COLO668 (cell line): ENCODE data around the gene SPPL3.
"Not testable (repeated sequence)": the region's sequence is repeated elsewhere in the genome, so short reads cannot be mapped to it uniquely, and the experiment has no call there.

Experiments
- DNase-seq: peaks from one replicate; lab custom pipeline; 2025; ENCODE audit not compliant: unreplicated experiment; lab: John Stamatoyannopoulos, UW

SPPL3 gene

GRCh38 chr12:120920178-120920577, 16.0 kb upstream of the SPPL3 start:
- DNase-seq, result no peak

GRCh38 chr12:120917748-120918147, 13.6 kb upstream of the SPPL3 start:
- no peak for DNase-seq

GRCh38 chr12:120916561-120916960, 12.4 kb upstream of the SPPL3 start:
- DNase-seq, result no peak

- no peak for DNase-seq
Observed at GRCh38 chr12:120914794-120915193, 10.6 kb upstream of the SPPL3 start.

- no peak for DNase-seq
Observed at GRCh38 chr12:120909633-120910298, 5.6 kb upstream of the SPPL3 start.

- DNase-seq, result no peak
Observed at GRCh38 chr12:120905856-120906384, 1.8 kb upstream of the SPPL3 start.

- DNase-seq, result peak; percentile 60
Observed at GRCh38 chr12:120903412-120904196, 554 bp downstream of the SPPL3 start.

GRCh38 chr12:120902846-120903411, 1.2 kb downstream of the SPPL3 start:
- DNase-seq, result no peak

- no peak for DNase-seq
Observed at GRCh38 chr12:120901818-120902217, 2.3 kb downstream of the SPPL3 start.

- DNase-seq, result not testable (repeated sequence)
Observed at GRCh38 chr12:120901101-120901500, 3.1 kb downstream of the SPPL3 start.

- DNase-seq, result no peak
Observed at GRCh38 chr12:120895532-120895931, 8.6 kb downstream of the SPPL3 start.

- DNase-seq, result no peak
Observed at GRCh38 chr12:120892265-120892664, 11.9 kb downstream of the SPPL3 start.

- no peak for DNase-seq
Observed at GRCh38 chr12:120890963-120891362, 13.2 kb downstream of the SPPL3 start.

GRCh38 chr12:120887253-120888043, 16.7 kb downstream of the SPPL3 start:
- DNase-seq, result no peak

- no peak for DNase-seq
Observed at GRCh38 chr12:120886199-120887018, 17.7 kb downstream of the SPPL3 start.

- DNase-seq, result no peak
Observed at GRCh38 chr12:120885521-120885920, 18.6 kb downstream of the SPPL3 start.

- DNase-seq, result no peak
Observed at GRCh38 chr12:120884644-120885043, 19.5 kb downstream of the SPPL3 start.

GRCh38 chr12:120882055-120882555, 22.1 kb downstream of the SPPL3 start:
- DNase-seq, result no peak

- no peak for DNase-seq
Observed at GRCh38 chr12:120879718-120880300, 24.3 kb downstream of the SPPL3 start.

GRCh38 chr12:120879102-120879501, 25.1 kb downstream of the SPPL3 start:
- DNase-seq, result no peak
